Measurements from ENCODE around the gene REM2. TPM values are rescaled to one million over a fixed set of nuclear protein-coding genes. Genes with fewer than 3 reads are reported as not detected.
"Not testable (repeated sequence)": the region's sequence is repeated elsewhere in the genome, so short reads cannot be mapped to it uniquely, and the experiment has no call there.

The REM2 gene
- total RNA-seq, 1 donor from 2014 or later: 0.36 TPM

DNA sequence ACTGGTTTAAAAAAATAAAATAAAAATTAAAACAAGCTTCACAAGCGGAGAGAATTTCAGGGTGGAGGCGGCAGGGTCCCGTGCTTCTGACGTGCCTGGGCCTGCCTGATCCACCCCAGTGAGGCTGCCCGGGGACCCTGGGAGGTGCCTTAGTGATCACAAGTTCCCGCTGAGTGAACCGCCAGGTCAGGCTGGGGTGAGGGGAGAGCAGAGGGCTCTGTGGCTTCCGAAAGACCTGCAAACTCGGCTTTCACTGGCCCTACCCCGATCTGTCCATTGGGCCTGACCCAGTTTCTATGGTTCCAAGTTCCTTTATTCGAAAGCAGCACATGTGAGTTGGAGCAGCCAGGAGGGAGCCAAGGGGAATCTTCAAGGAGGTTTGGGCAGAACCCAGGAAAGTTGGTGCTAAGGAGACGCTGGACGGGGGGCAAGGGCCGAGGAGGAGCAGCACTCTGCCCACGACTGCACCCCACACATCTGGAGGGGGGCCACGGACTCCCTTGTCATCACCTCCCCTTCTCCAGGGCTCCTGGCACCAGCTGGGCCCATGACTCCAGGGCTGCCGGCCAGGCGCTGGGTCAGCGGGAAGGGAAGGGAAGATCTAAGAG lies 33.7 kb upstream of the REM2 start:
- H3K9me3 Mint-ChIP-seq (ENCODE audit: unreplicated experiment): no peaks in the 10 kb centered on the region
- H3K4me1 Mint-ChIP-seq (ENCODE audit: unreplicated experiment): peaks cover 42% of the 10 kb centered on the region
- H3K27me3 Mint-ChIP-seq (ENCODE audit: unreplicated experiment): peaks cover 16% of the 10 kb centered on the region
- H3K4me3 Mint-ChIP-seq (ENCODE audit: unreplicated experiment): no peak overlapping the region
- H3K36me3 Mint-ChIP-seq (ENCODE audit: low read depth, unreplicated experiment): peaks cover 19% of the 10 kb centered on the region
- TF ChIP-seq, protein P1, sequence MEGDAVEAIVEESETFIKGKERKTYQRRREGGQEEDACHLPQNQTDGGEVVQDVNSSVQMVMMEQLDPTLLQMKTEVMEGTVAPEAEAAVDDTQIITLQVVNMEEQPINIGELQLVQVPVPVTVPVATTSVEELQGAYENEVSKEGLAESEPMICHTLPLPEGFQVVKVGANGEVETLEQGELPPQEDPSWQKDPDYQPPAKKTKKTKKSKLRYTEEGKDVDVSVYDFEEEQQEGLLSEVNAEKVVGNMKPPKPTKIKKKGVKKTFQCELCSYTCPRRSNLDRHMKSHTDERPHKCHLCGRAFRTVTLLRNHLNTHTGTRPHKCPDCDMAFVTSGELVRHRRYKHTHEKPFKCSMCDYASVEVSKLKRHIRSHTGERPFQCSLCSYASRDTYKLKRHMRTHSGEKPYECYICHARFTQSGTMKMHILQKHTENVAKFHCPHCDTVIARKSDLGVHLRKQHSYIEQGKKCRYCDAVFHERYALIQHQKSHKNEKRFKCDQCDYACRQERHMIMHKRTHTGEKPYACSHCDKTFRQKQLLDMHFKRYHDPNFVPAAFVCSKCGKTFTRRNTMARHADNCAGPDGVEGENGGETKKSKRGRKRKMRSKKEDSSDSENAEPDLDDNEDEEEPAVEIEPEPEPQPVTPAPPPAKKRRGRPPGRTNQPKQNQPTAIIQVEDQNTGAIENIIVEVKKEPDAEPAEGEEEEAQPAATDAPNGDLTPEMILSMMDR (IDR thresholded peaks at IDR 0.05; ENCODE audit: unreplicated experiment): no peak
- no peak overlapping the region for H3K27ac Mint-ChIP-seq (ENCODE audit: unreplicated experiment)
- no peak for DNase-seq (ENCODE audit: low spot score)

DNA sequence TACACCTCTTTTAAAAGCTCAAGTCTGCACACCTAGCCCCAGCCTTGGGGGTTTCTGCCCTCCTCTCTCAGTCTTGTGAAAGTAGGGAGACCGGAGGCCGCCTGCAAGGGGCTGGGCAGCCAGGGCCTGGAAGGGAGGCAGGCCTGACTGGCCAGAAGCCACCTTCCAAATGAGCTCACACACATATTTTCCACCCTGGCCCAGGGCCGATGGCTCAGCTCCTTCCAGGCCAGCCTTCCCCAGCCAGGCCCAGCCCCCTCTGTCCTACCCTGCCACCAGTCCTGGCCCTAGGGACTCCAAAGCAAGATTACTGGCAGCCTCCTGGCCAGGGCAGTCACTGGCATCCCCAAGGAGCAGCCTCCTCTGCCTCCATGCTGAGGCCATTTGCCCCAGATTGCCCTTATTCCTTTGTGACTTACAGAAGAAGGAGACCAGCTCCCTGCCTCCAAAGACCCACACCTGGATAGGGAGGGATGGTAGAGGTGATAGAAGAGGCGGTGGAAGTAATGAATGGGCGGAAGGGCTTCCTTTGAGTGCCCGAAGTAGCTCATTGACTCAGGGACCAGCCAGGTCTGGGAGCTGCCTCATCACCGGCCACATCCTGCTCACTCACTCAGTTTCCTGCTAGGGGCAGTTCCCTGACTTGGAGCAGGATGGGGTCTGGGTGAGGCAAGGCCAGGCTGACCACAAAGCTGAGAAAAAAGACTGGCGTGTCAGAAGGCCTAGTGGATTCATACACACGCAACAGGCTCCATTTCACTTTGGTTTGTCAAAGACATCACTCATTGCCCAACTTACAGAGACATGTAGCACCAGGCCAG lies 31.9 kb upstream of the REM2 start:
- DNase-seq (ENCODE audit: low spot score): peak; percentile 48
- Mint-ChIP-seq H3K36me3 (ENCODE audit: low read depth, unreplicated experiment) (peaks cover 3% of the 10 kb centered on the region), H3K9me3 (ENCODE audit: unreplicated experiment) (no peaks in the 10 kb centered on the region), H3K4me3 (ENCODE audit: unreplicated experiment) (no peak overlapping the region), H3K27ac (ENCODE audit: unreplicated experiment) (peak overlapping the region; percentile 89), H3K4me1 (ENCODE audit: unreplicated experiment) (peaks cover 34% of the 10 kb centered on the region), H3K27me3 (ENCODE audit: unreplicated experiment) (peaks cover 10% of the 10 kb centered on the region)
- TF ChIP-seq, protein P1 (IDR thresholded peaks at IDR 0.05; ENCODE audit: unreplicated experiment): no peak

DNA sequence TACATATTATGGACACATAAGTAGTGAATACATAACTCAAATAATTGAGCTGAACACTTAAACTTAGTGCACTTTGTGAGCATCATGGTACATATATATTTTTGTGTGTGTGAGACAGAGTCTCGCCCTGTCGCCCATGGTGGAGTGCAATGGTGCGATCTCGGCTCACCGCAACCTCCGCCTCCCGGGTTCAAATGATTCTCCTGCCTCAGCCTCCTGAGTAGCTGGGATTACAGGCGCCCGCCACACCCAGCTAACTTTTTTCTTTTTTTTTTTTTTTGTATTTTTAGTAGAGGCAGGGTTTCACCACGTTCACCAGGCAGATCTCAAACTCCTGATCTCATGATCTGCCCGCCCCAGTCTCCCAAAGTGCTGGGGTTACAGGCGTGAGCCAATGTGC lies 30.8 kb upstream of the REM2 start:
- H3K27me3 Mint-ChIP-seq (ENCODE audit: unreplicated experiment): peaks cover 10% of the 10 kb centered on the region

DNA sequence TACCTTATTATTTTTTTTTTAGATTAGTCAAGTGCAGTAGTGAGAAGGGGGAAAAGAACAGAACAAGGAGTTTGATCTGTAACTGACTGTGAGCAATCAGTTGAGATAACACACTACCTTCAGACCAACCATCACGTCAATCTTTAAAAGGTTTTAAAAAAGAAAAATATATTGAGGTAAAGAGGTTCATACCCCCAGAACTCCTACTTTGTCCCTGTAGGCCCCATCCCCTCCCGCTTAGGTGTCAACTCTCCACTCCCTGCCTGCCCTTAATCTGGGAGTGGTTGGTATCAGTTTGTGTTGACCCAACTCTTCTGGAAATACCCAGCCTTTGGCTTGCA lies 30.5 kb upstream of the REM2 start:
- DNase-seq (ENCODE audit: low spot score): no peak
- Mint-ChIP-seq H3K36me3 (ENCODE audit: low read depth, unreplicated experiment) (no peaks in the 10 kb centered on the region), H3K27ac (ENCODE audit: unreplicated experiment) (peak overlapping the region; percentile 48), H3K4me3 (ENCODE audit: unreplicated experiment) (no peak overlapping the region), H3K27me3 (ENCODE audit: unreplicated experiment) (peaks cover 10% of the 10 kb centered on the region), H3K9me3 (ENCODE audit: unreplicated experiment) (no peaks in the 10 kb centered on the region), H3K4me1 (ENCODE audit: unreplicated experiment) (peaks cover 25% of the 10 kb centered on the region)
- TF ChIP-seq, protein P1 (IDR thresholded peaks at IDR 0.05; ENCODE audit: unreplicated experiment): no peak

More for the DNA sequence above, 30.8 kb upstream of the REM2 start:
- DNase-seq (ENCODE audit: low spot score); H3K9me3 Mint-ChIP-seq (ENCODE audit: unreplicated experiment); H3K27ac Mint-ChIP-seq (ENCODE audit: unreplicated experiment); H3K4me3 Mint-ChIP-seq (ENCODE audit: unreplicated experiment); H3K36me3 Mint-ChIP-seq (ENCODE audit: low read depth, unreplicated experiment): not testable (repeated sequence)
- H3K4me1 Mint-ChIP-seq (ENCODE audit: unreplicated experiment): peaks cover 26% of the 10 kb centered on the region

DNA sequence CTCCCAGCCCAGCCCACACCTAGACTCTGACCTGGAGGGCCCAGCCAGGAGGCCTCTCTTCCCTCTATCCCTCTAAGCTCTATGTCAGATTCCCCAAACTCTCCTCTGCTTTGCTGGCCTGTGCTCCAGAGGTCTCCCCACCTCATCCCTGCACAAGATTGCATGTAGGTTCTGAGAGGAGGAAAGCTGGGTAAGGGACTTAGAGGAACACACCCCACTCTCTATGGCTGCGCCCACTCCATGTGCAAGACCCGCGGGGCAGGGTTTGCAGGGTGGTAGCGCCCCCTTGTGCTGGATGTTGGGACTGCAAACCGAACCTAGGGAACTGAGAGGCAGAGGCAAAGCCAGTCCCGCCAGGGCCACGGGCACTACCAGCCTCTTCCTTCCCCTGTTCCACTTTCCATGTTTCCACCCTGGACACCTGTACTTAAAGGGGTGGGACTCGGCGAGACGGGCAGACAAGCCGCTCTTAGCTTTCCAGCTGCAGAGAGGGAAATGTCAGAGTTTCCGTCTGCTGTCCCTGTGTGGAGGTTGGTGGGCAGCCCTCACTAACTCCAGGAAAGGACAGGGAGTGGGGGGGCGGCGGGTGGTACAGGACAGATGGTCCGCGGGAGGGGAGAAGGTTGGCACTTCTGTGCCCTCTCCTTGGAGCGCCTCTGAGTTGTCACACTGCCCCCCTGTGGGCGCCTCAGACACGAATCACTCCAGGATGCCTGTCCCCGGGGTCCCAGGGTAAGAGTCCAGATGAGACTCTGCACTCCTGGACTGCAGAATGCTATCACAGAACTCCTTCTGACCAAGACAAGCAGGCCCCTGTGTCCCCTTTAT lies 29.9 kb upstream of the REM2 start:
- TF ChIP-seq, protein P1 (IDR thresholded peaks at IDR 0.05; ENCODE audit: unreplicated experiment): peak; percentile 94
- Mint-ChIP-seq H3K4me1 (ENCODE audit: unreplicated experiment) (peaks cover 19% of the 10 kb centered on the region), H3K9me3 (ENCODE audit: unreplicated experiment) (no peaks in the 10 kb centered on the region), H3K27ac (ENCODE audit: unreplicated experiment) (peak overlapping the region; percentile 48), H3K27me3 (ENCODE audit: unreplicated experiment) (peaks cover 8% of the 10 kb centered on the region), H3K4me3 (ENCODE audit: unreplicated experiment) (peak overlapping the region; percentile 71), H3K36me3 (ENCODE audit: low read depth, unreplicated experiment) (no peaks in the 10 kb centered on the region)
- peak; percentile 96 for DNase-seq (ENCODE audit: low spot score)

DNA sequence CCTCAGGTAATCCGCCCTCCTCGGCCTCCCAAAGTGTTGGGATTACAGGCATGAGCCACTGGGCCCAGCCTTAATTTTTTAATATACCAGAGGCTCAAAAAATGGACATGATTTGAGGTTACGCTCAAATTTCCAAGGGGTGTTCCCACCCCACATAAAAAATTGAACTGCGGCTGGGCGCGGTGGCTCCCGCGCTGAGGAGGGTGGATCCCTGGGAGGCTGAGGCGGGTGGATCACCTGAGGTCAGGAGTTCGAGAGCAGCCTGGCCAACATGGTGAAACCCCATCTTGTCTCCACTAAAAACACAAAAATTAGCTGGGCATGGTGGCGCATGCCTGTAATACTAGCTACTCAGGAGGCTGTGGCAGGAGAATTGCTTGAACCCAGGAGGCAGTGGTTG lies 28.7 kb upstream of the REM2 start:
- H3K9me3 Mint-ChIP-seq (ENCODE audit: unreplicated experiment); DNase-seq (ENCODE audit: low spot score); H3K27me3 Mint-ChIP-seq (ENCODE audit: unreplicated experiment); H3K4me3 Mint-ChIP-seq (ENCODE audit: unreplicated experiment); H3K27ac Mint-ChIP-seq (ENCODE audit: unreplicated experiment); H3K36me3 Mint-ChIP-seq (ENCODE audit: low read depth, unreplicated experiment): not testable (repeated sequence)
- peaks cover 13% of the 10 kb centered on the region for H3K4me1 Mint-ChIP-seq (ENCODE audit: unreplicated experiment)

Data from endothelial cell (in vitro differentiated cells).